ENCODE data around the gene TNFRSF1B.

DNA sequence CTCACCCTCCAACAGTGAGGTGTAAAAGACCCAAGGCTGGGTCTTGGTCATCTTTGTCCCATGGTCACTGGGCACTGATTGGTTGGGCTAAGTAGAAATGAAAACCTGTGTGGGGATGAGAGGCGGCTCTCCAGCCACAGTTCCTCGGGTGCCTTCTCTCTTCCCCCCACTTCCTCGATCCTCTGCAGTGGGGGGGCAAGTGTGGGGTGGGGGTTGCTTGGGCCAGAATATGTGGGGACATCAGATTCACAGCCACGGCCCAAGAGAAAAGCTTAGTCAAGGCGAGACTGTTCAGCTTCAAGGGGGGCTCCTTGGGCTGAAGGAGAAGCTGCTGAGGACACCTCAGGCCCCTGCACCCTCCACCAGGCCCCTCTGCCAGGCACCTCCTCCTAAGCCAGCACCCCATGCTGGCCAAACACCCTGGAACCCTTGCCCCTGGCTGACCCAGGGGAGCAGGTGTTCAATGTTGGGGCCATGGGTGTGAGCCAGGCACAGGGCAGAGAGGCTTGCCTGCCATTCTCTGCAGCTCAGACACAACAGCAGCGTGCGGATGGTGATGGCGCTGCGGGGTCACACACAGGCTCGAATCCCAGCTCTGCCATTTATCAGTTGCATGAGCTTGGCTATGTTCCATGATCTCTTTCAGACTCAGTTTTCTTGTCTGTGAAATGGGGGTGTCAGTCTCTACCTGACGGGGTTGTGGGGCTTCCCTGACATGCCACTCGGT lies 21.0 kb upstream of the TNFRSF1B start:
- TF ChIP-seq POLR2A (IDR thresholded peaks at IDR 0.05; ENCODE audit: low read length) (no peak), GATA1 (IDR thresholded peaks at IDR 0.05; ENCODE audit: low read depth, low read length) (no peak)

Data from erythroblast (primary cell).